GM23248 (cell line): Measurements from ENCODE around the gene SETD6. TPM values are rescaled to one million over a fixed set of nuclear protein-coding genes. Genes with fewer than 3 reads are reported as not detected.

Experiments
- DNase-seq: peaks from one replicate; pipeline ENCODE4 v3.0.0-alpha.2; 2015
- H2AFZ ChIP-seq: fragments of 200-600 bp; sonication (generic); 2 replicates; pipeline ENCODE4 v1.6.1; 2016; ENCODE audit warnings: antibody characterized with exemption
- H3F3A ChIP-seq: fragments of 200-600 bp; sonication (generic); 2 replicates; pipeline ENCODE4 v1.6.1; 2016; ENCODE audit warnings: mild to moderate bottlenecking, antibody characterized with exemption, mixed run types; ENCODE audit not compliant: insufficient read depth
- H3K27ac ChIP-seq: fragments of 200-600 bp; sonication (generic); 2 replicates; pipeline ENCODE4 v1.5.1; 2016; ENCODE audit warnings: mild to moderate bottlenecking
- H3K27me3 ChIP-seq: fragments of 200-600 bp; sonication (generic); replicated peaks from 2 replicates; pipeline ENCODE4 v1.6.1; 2016; ENCODE audit warnings: mild to moderate bottlenecking; ENCODE audit not compliant: insufficient read depth
- H3K36me3 ChIP-seq: fragments of 200-600 bp; sonication (generic); 2 replicates; pipeline ENCODE4 v1.6.1; 2016; ENCODE audit warnings: low read depth, mild to moderate bottlenecking
- H3K4me1 ChIP-seq: fragments of 200-600 bp; sonication (generic); 2 replicates; pipeline ENCODE4 v1.6.1; 2016; ENCODE audit warnings: mild to moderate bottlenecking; ENCODE audit not compliant: insufficient read depth
- H3K4me2 ChIP-seq: fragments of 200-600 bp; sonication (generic); one replicate; pipeline ENCODE4 v1.6.1; 2016; ENCODE audit warnings: mild to moderate bottlenecking; ENCODE audit not compliant: unreplicated experiment
- H3K4me3 ChIP-seq: fragments of 200-600 bp; sonication (generic); 2 replicates; pipeline ENCODE4 v1.5.1; 2016; ENCODE audit warnings: mild to moderate bottlenecking
- H3K79me2 ChIP-seq: fragments of 200-600 bp; sonication (generic); 2 replicates; pipeline ENCODE4 v1.6.1; 2016; ENCODE audit warnings: mild to moderate bottlenecking; ENCODE audit not compliant: insufficient read depth
- H3K9ac ChIP-seq: fragments of 200-600 bp; sonication (generic); 2 replicates; pipeline ENCODE4 v1.6.1; 2016; ENCODE audit warnings: mild to moderate bottlenecking
- H3K9me2 ChIP-seq: fragments of 200-600 bp; sonication (generic); 2 replicates; pipeline ENCODE4 v1.6.1; 2016; ENCODE audit warnings: mixed run types, mild to moderate bottlenecking, moderate library complexity; ENCODE audit not compliant: insufficient read depth
- H3K9me3 ChIP-seq: fragments of 200-600 bp; sonication (generic); one replicate; pipeline ENCODE4 v1.6.1; 2017; ENCODE audit warnings: low read depth
- H4K20me1 ChIP-seq: fragments of 200-600 bp; sonication (generic); 2 replicates; pipeline ENCODE4 v1.6.0; 2016; ENCODE audit not compliant: insufficient read depth
- EZH2 ChIP-seq: fragments of 200-600 bp; sonication (generic); IDR thresholded peaks from 2 replicates; pipeline ENCODE4 v1.6.1; 2018; ENCODE audit warnings: antibody characterized with exemption, mild to moderate bottlenecking; ENCODE audit not compliant: insufficient read depth, poor library complexity, severe bottlenecking
- EZH2phosphoT487 ChIP-seq: fragments of 200-600 bp; sonication (generic); IDR thresholded peaks from 2 replicates; pipeline ENCODE4 v1.6.1; 2018; ENCODE audit warnings: antibody characterized with exemption, moderate library complexity, mild to moderate bottlenecking, low read depth; ENCODE audit not compliant: insufficient read depth
- WGBS, 2 experiments: methylation state at CpG; one replicate each; pipeline ENCODE4 v1.1.6; 2015 to 2017; ENCODE audit warnings: low lambda C conversion rate in 2 of 2, low coverage in 1 of 2; ENCODE audit errors: missing lambda C conversion rate in 2 of 2; 5-methylcytosine and 5-hydroxymethylcytosine counted together
- in situ Hi-C: fragments of 300-500 bp; cut with MboI; formaldehyde crosslinking; loops from 2 replicates; pipeline ENCODE4 v1.15.0; 2020
- polyA plus RNA-seq: library from polyadenylated mRNA; unstranded; fragments of >200 nt; fragmentation: Nextera tagmentation; extraction: Ambion mirVana; gene quantifications from 2 replicates; pipeline ENCODE4 v1.2.1, GENCODE V29; 2016
- total RNA-seq: library from RNA; depleted of rRNA; stranded (reverse); fragments of >200 nt; shearing (Covaris generic); gene quantifications from 2 replicates; pipeline ENCODE4 v1.2.3, GENCODE V29; 2014

The SETD6 gene
- total and polyA plus RNA-seq, 2 experiments from 2014 or later = 9.4 to 11.5 TPM

GRCh38 chr16:58515871-58516767 lies 802 bp downstream of the SETD6 start:
- DNase-seq = peak; percentile 33
- 17 to 34% methylated on average over 25 to 54 of the region's 66 CpGs for WGBS, 2 experiments
- H3K9me2 ChIP-seq = no peaks in the 10 kb centered on the region
- in situ Hi-C loops = no loop called here
- peaks cover 33% of the 10 kb centered on the region for H3F3A ChIP-seq
- H3K79me2 ChIP-seq = peaks cover 6% of the 10 kb centered on the region; the same call in 1 of the 2 replicates
- no peaks in the 10 kb centered on the region for H3K9me3 ChIP-seq
- no peaks in the 10 kb centered on the region for H4K20me1 ChIP-seq
- peak overlapping the region; percentile 82 for H3K9ac ChIP-seq
- peak overlapping the region; percentile 92 for H2AFZ ChIP-seq
- peak overlapping the region; percentile 97 for H3K4me2 ChIP-seq
- peak overlapping the region; percentile 66 for H3K27ac ChIP-seq
- no peaks in the 10 kb centered on the region for H3K27me3 ChIP-seq
- H3K36me3 ChIP-seq = peaks cover 19% of the 10 kb centered on the region
- H3K4me1 ChIP-seq = peaks cover 4% of the 10 kb centered on the region; the same call in 1 of the 2 replicates
- peak overlapping the region; percentile 88 for H3K4me3 ChIP-seq
- TF ChIP-seq EZH2 (no peak), EZH2phosphoT487 (no peak)

GRCh38 chr16:58516768-58517107 lies 1.4 kb downstream of the SETD6 start:
- H3K27ac ChIP-seq = no peak overlapping the region
- peaks cover 10% of the 10 kb centered on the region; the same call in 1 of the 2 replicates for H3K79me2 ChIP-seq
- peaks cover 4% of the 10 kb centered on the region; the same call in 1 of the 2 replicates for H3K4me1 ChIP-seq
- no peaks in the 10 kb centered on the region for H3K9me2 ChIP-seq
- no peak overlapping the region for H3K4me3 ChIP-seq
- H3K27me3 ChIP-seq = no peaks in the 10 kb centered on the region
- H3K9me3 ChIP-seq = no peaks in the 10 kb centered on the region
- no peak for TF ChIP-seq EZH2phosphoT487
- TF ChIP-seq EZH2 = no peak
- H4K20me1 ChIP-seq = no peaks in the 10 kb centered on the region
- H3K4me2 ChIP-seq = no peak overlapping the region
- in situ Hi-C loops = no loop called here
- peaks cover 35% of the 10 kb centered on the region for H3F3A ChIP-seq
- DNase-seq = no peak
- no peak overlapping the region for H2AFZ ChIP-seq
- H3K9ac ChIP-seq = peak overlapping the region; percentile 30; the same call in 1 of the 2 replicates
- peaks cover 25% of the 10 kb centered on the region for H3K36me3 ChIP-seq
- 86 to 90% methylated on average over 4 of the region's 4 CpGs for WGBS, 2 experiments

GRCh38 chr16:58518083-58518979 lies 3.0 kb downstream of the SETD6 start:
- H3K27ac ChIP-seq = no peak overlapping the region
- in situ Hi-C loops = no loop called here
- no peaks in the 10 kb centered on the region for H3K9me3 ChIP-seq
- H3K79me2 ChIP-seq = peaks cover 17% of the 10 kb centered on the region; the same call in 1 of the 2 replicates
- no peaks in the 10 kb centered on the region for H4K20me1 ChIP-seq
- WGBS, 2 experiments = 74% methylated on average over 8 of the region's 8 CpGs
- H2AFZ ChIP-seq = no peak overlapping the region
- TF ChIP-seq EZH2 = no peak
- TF ChIP-seq EZH2phosphoT487 = no peak
- no peak overlapping the region for H3K9ac ChIP-seq
- peaks cover 35% of the 10 kb centered on the region for H3F3A ChIP-seq
- peaks cover 4% of the 10 kb centered on the region; the same call in 1 of the 2 replicates for H3K4me1 ChIP-seq
- H3K9me2 ChIP-seq = no peaks in the 10 kb centered on the region
- peaks cover 37% of the 10 kb centered on the region for H3K36me3 ChIP-seq
- no peak overlapping the region for H3K4me3 ChIP-seq
- DNase-seq = no peak
- no peaks in the 10 kb centered on the region for H3K27me3 ChIP-seq
- H3K4me2 ChIP-seq = no peak overlapping the region

- DNase-seq = no peak
- H3K9me2 ChIP-seq = no peaks in the 10 kb centered on the region
- in situ Hi-C loops = no loop called here
- no peak overlapping the region for H2AFZ ChIP-seq
- H3K9ac ChIP-seq = no peak overlapping the region
- no peak overlapping the region for H3K27ac ChIP-seq
- peaks cover 35% of the 10 kb centered on the region for H3F3A ChIP-seq
- no peaks in the 10 kb centered on the region for H3K9me3 ChIP-seq
- H3K4me1 ChIP-seq = peaks cover 4% of the 10 kb centered on the region; the same call in 1 of the 2 replicates
- H3K4me2 ChIP-seq = no peak overlapping the region
- H3K27me3 ChIP-seq = no peaks in the 10 kb centered on the region
- H4K20me1 ChIP-seq = no peaks in the 10 kb centered on the region
- H3K36me3 ChIP-seq = peaks cover 43% of the 10 kb centered on the region
- no peak overlapping the region for H3K4me3 ChIP-seq
- TF ChIP-seq EZH2 (no peak), EZH2phosphoT487 (no peak)
- peaks cover 20% of the 10 kb centered on the region; the same call in 1 of the 2 replicates for H3K79me2 ChIP-seq
- WGBS, 2 experiments = 90 to 92% methylated on average over 1 of the region's 1 CpG
These were observed 3.7 kb downstream of the SETD6 start for GRCh38 chr16:58518980-58519368.
